GM12801 (cell line): Measurements from ENCODE around the gene DEPDC5.

Experiments used
- TF ChIP-seq, protein P1 (sequence below): IDR thresholded peaks from one replicate; pipeline ENCODE4 v1.5.1; 2011; ENCODE audit warnings: control low read depth; ENCODE audit not compliant: insufficient read length; ENCODE audit errors: extremely low read depth

The DEPDC5 gene

GRCh38 chr22:31776231-31776630 lies 22.4 kb downstream of the DEPDC5 start:
- TF ChIP-seq, protein P1, sequence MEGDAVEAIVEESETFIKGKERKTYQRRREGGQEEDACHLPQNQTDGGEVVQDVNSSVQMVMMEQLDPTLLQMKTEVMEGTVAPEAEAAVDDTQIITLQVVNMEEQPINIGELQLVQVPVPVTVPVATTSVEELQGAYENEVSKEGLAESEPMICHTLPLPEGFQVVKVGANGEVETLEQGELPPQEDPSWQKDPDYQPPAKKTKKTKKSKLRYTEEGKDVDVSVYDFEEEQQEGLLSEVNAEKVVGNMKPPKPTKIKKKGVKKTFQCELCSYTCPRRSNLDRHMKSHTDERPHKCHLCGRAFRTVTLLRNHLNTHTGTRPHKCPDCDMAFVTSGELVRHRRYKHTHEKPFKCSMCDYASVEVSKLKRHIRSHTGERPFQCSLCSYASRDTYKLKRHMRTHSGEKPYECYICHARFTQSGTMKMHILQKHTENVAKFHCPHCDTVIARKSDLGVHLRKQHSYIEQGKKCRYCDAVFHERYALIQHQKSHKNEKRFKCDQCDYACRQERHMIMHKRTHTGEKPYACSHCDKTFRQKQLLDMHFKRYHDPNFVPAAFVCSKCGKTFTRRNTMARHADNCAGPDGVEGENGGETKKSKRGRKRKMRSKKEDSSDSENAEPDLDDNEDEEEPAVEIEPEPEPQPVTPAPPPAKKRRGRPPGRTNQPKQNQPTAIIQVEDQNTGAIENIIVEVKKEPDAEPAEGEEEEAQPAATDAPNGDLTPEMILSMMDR = no peak

DNA sequence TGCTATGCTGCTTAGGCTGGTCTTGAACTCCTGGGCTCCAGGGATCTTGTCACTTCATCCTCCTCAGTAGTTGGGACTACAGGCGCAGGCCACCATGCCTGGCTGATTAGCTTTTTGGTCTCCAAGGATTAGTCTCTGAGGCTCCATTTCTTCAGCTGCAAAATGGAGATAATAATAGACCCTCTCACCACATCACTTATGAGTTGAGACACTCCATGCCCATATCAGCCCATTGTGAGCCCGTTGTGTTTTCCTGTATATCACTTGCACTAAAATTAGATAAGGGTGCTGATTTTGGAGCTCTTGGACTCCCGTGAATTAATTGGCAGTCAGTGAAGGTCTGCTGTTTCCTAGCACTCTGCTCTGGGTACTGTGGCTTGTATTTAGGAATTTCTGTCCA lies 36.0 kb downstream of the DEPDC5 start:
- TF ChIP-seq, protein P1 = no peak

DNA sequence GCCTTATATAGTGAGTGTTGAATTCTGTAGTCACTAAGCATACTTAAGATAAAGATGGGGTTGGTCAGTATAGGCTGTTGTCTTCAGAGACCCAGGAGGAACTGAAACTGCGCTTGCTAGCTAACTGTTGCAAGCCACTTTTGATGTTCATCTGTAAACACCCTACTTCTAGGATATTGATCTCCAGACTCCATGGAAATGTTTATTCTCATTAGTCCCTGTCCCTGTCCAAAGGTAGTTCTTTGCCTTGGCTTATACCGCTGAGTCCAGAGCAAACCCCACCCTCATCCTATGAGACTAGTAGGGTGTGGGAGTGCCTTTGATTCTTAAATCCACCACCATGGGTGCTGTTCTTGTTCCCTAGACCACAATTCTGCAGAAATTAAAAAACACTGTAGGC lies 36.4 kb downstream of the DEPDC5 start:
- TF ChIP-seq, protein P1 = no peak

DNA sequence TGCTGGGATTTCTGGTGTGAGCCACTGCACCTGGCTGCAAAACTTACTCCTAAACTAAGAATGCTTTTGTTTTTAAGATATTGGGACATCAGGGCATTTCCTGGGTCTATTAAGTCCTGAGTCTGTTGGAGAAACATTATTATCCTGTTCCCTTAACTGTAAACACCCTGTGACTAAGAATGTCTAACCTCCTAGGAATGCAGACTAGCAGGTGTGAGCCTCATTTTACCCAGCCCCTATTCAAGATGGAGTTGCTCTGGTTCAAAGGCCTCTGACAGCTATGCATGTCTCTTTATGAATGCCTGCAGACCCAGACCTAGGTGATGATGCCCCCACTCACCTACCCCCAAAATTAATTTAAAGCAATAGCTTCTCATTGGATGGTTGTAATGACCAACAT lies 46.2 kb downstream of the DEPDC5 start:
- TF ChIP-seq, protein P1 = no peak

DNA sequence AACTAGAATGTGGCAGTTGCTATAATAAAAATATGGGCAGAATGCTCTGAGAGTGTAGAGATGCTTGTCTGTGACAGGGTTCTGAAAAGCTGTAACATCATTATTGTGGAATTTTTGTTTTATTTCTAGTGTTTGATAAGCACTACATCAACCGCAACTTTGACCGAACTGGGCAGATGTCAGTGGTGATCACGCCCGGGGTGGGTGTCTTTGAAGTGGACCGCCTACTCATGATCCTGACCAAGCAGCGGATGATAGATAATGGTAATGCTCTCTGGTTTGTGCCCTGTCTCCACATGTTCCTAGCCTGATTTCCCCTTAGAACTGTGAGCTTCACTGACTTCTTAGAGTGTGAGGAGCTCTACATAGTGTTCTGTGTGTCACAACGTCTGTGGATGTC lies 48.8 kb downstream of the DEPDC5 start:
- TF ChIP-seq, protein P1 = no peak

DNA sequence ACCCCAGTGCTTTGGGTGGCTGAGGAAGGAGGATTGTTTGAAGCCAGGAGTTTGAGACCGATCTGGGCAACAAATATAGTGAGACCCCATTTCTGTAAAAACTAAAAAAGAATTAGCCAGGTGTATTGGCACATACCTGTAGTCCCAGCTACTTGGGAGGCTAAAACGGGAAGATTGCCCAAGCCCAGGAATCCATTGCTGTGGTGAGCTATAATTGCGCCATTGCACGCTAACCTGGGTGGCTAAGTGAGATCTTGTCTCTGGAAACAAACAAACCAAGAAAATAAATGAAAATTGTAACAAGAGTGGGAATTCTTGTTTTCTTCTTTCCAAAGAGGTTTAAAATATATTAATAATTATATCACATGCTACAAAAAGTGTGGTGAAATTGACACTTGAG lies 52.9 kb downstream of the DEPDC5 start:
- TF ChIP-seq, protein P1 = no peak

- TF ChIP-seq, protein P1 = no peak
Measured at GRCh38 chr22:31812977-31813605, 59.3 kb downstream of the DEPDC5 start.
